ENCODE data around the gene ELFN2.

DNA sequence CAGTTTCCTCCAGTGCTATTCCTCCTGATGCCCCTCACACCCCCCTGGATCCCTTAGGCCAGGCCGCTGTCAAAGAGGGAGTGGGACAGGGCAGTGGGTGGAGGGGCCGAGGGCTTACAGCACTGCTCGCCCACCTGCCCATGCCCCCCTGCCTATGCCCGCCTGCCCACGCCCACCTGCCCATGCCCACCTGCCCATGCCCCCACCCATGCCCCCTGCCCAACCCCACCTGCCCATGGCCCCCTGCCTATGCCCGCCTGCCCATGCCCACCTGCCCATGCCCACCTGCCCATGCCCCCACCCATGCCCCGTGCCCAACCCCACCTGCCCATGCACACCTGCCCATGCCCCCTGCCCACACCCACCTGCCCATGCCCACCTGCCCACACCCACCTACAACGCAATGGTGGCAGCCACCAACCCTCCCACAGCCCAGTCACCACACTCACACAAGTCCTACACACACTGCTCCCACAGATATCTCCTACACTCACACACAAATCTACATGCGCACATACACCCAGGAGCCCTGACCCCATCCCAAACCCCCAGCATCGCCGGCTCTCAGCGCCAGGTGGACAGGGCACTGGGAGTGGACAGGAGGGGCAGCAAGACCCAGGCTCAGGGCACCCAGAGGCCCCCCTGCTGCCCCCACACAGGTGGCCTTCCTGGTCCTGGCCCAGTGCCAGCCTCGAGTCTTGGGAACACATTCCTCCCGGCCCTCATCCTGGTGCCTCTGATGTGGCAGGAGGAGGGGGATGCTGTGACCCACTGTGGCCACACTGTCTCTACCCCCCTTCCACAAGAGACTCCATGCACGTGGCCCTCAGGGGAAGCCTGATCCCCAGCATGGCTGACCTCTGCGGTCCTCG, 83.2 kb downstream of the ELFN2 start:
- TF ChIP-seq, protein P1, sequence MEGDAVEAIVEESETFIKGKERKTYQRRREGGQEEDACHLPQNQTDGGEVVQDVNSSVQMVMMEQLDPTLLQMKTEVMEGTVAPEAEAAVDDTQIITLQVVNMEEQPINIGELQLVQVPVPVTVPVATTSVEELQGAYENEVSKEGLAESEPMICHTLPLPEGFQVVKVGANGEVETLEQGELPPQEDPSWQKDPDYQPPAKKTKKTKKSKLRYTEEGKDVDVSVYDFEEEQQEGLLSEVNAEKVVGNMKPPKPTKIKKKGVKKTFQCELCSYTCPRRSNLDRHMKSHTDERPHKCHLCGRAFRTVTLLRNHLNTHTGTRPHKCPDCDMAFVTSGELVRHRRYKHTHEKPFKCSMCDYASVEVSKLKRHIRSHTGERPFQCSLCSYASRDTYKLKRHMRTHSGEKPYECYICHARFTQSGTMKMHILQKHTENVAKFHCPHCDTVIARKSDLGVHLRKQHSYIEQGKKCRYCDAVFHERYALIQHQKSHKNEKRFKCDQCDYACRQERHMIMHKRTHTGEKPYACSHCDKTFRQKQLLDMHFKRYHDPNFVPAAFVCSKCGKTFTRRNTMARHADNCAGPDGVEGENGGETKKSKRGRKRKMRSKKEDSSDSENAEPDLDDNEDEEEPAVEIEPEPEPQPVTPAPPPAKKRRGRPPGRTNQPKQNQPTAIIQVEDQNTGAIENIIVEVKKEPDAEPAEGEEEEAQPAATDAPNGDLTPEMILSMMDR (conservative IDR thresholded peaks at IDR 0.05) = no peak
- no peak for TF ChIP-seq EZH2 (IDR thresholded peaks at IDR 0.05; ENCODE audit: low read depth)
